GM18520 (cell line): ENCODE results near the gene HOXB8.

Experiments
- ATAC-seq: cut with Tn5 transposase; IDR thresholded peaks from one replicate; pipeline ENCODE4 v1.9.1; 2021; ENCODE audit not compliant: unreplicated experiment

Gene HOXB8

GRCh38 chr17:48637323-48638260 is 22.5 kb upstream of the HOXB8 start:
- ATAC-seq, result no peak

GRCh38 chr17:48636177-48637018 is 21.3 kb upstream of the HOXB8 start:
- no peak for ATAC-seq

- ATAC-seq, result no peak
Measured at GRCh38 chr17:48634493-48635208, 19.6 kb upstream of the HOXB8 start.

GRCh38 chr17:48633266-48633677 is 18.2 kb upstream of the HOXB8 start:
- no peak for ATAC-seq

- no peak for ATAC-seq
Measured at GRCh38 chr17:48632579-48633265, 17.6 kb upstream of the HOXB8 start.

- ATAC-seq, result no peak
Measured at GRCh38 chr17:48631693-48632578, 16.8 kb upstream of the HOXB8 start.

- ATAC-seq, result no peak
Measured at GRCh38 chr17:48630925-48631692, 16.0 kb upstream of the HOXB8 start.

GRCh38 chr17:48630009-48630924 is 15.2 kb upstream of the HOXB8 start:
- ATAC-seq, result no peak

GRCh38 chr17:48629411-48629759 is 14.3 kb upstream of the HOXB8 start:
- no peak for ATAC-seq

- ATAC-seq, result no peak
Measured at GRCh38 chr17:48628649-48629410, 13.7 kb upstream of the HOXB8 start.

GRCh38 chr17:48627623-48628521 is 12.8 kb upstream of the HOXB8 start:
- ATAC-seq, result no peak

- no peak for ATAC-seq
Measured at GRCh38 chr17:48627118-48627597, 12.1 kb upstream of the HOXB8 start.

GRCh38 chr17:48626245-48627117 is 11.4 kb upstream of the HOXB8 start, which contains the start of gene HOXB9:
Gene HOXB9, minus strand, starts transcription at chr17:48626358. Its CDS starts 89 bp downstream, at chr17:48626269.
- no peak for ATAC-seq

- no peak for ATAC-seq
Measured at GRCh38 chr17:48625495-48626244, 10.6 kb upstream of the HOXB8 start.
